Ascending aorta (tissue), 2 donors: ENCODE results near the gene GLB1L3. TPM values are rescaled to one million over a fixed set of nuclear protein-coding genes. Genes with fewer than 3 reads are reported as not detected.
"Not testable (repeated sequence)": the region's sequence is repeated elsewhere in the genome, so short reads cannot be mapped to it uniquely, and the experiment has no call there.

Experiments
- DNase-seq, 2 donors: peaks; one replicate each; pipeline ENCODE4 v3.0.0-alpha.2; 2019; ENCODE audit warnings: low spot score in 2 of 2
- H3K27ac ChIP-seq, 2 donors: fragments of 200-600 bp; sonication (generic); one replicate each; pipeline ENCODE4 v1.5.1; 2016 to 2017; ENCODE audit warnings: mild to moderate bottlenecking in 1 of 2
- H3K27me3 ChIP-seq: fragments of 200-600 bp; sonication (generic); one replicate; pipeline ENCODE4 v1.5.1; 2017
- H3K36me3 ChIP-seq, 2 donors: fragments of 200-600 bp; sonication (generic); one replicate each; pipeline ENCODE4 v1.5.1; 2016
- H3K4me1 ChIP-seq, 2 donors: fragments of 200-600 bp; sonication (generic); one replicate each; pipeline ENCODE4 v1.5.1; 2016 to 2017; ENCODE audit warnings: mild to moderate bottlenecking in 1 of 2
- H3K4me3 ChIP-seq, 2 donors: fragments of 200-600 bp; sonication (generic); one replicate each; pipeline ENCODE4 v1.5.1; 2016 to 2017; ENCODE audit warnings: mild to moderate bottlenecking in 1 of 2
- H3K9me3 ChIP-seq, 2 donors: fragments of 200-600 bp; sonication (generic); one replicate each; pipeline ENCODE4 v1.5.1; 2016
- intact Hi-C: fragments of 100-400 bp; cut with DNase I; formaldehyde crosslinking; loops from one replicate; pipeline ENCODE4 v1.15.1; 2023
- total RNA-seq: library from RNA; depleted of rRNA; stranded (reverse); fragments of >200 nt; gene quantifications from one replicate; pipeline ENCODE4 v1.1.0, GENCODE V29; 2016
- TF ChIP-seq, protein P1 (sequence below), 3 experiments: fragments of 200-600 bp in 2 of 3; fragments of 450-650 bp in 1 of 3; sonication (generic) in 2 of 3; IDR thresholded peaks; one replicate each; pipeline ENCODE4 v1.5.1; 2016 to 2019; ENCODE audit warnings: antibody characterized with exemption in 3 of 3, mild to moderate bottlenecking in 1 of 3, moderate library complexity in 1 of 3

Gene GLB1L3
- total RNA-seq, 1 donor from 2014 or later: not detected

DNA sequence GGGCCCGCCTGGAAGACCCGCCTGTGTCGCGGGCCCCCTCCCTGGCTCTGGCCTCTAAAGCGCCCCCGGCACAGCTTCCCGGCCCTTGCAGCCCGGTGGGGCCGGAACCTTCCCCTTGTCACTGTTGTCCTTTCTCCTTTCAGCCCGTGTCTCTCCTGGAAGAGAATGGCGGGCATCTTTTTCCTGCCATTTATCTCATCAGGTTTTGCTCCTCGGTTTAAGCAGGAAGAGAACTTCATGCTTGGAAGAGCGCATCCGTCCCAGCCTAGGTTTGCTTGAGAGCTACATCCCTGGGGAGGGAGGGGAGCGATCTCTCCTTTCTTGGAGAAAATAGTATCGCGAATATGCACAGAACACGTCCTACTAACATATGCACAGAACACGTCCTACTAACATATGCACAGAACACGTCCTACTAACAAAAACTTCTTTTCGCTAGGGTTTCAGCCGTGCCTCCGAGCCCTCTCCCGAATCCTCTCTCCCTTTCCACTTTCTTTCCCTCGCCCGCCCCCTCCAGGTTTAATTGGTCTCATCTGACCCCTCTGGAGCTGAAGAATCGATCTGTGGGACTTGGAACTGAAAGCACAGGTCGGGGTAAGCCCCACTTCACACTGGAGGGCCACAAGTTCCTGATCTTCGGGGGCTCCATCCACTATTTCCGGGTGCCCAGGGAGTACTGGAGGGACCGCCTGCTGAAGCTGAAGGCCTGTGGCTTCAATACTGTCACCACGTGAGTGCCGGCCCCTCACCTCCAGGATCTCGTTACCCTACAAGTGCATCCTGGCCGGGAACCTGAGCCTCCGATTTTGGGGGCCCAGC is 1.2 kb downstream of the GLB1L3 start:
- H3K27me3 ChIP-seq: peaks cover 14% of the 10 kb centered on the region
- DNase-seq: peak in 1 of 2 donors; percentile 56
- intact Hi-C loops: no loop called here

DNA sequence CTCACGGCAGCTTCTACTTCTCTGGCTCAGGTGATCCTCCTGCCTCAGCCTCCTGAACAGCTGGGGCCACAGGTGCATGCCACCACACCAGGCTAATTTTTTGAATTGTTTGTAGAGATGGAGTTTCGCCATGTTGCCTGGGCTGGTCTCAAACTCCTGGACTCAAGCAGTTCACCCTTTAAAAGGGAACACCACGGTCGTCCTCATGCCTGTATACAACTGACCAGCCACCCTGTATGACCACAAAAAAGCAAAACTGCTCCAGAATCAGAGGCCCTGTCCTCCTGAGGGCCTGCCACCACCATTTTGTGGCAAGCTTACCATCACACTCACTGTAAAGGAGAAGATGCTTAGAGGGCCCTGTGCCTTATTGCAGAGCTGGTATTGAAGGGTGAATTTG is 2.2 kb downstream of the GLB1L3 start:
- Histone ChIP-seq H3K36me3 (no peaks in the 10 kb centered on the region), H3K27me3 (peaks cover 14% of the 10 kb centered on the region), H3K9me3 (no peaks in the 10 kb centered on the region), H3K4me1 (peaks cover 0 to 9% of the 10 kb centered on the region in 2 donors), H3K27ac (no peak overlapping the region), H3K4me3 (no peak overlapping the region)
- DNase-seq: no peak
- TF ChIP-seq, protein P1, sequence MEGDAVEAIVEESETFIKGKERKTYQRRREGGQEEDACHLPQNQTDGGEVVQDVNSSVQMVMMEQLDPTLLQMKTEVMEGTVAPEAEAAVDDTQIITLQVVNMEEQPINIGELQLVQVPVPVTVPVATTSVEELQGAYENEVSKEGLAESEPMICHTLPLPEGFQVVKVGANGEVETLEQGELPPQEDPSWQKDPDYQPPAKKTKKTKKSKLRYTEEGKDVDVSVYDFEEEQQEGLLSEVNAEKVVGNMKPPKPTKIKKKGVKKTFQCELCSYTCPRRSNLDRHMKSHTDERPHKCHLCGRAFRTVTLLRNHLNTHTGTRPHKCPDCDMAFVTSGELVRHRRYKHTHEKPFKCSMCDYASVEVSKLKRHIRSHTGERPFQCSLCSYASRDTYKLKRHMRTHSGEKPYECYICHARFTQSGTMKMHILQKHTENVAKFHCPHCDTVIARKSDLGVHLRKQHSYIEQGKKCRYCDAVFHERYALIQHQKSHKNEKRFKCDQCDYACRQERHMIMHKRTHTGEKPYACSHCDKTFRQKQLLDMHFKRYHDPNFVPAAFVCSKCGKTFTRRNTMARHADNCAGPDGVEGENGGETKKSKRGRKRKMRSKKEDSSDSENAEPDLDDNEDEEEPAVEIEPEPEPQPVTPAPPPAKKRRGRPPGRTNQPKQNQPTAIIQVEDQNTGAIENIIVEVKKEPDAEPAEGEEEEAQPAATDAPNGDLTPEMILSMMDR (IDR thresholded peaks at IDR 0.05): no peak
- intact Hi-C loops: no loop called here

More for the DNA sequence above, 1.2 kb downstream of the GLB1L3 start:
- H3K4me3 ChIP-seq: peak overlapping the region; percentile 38 to 49
- TF ChIP-seq, protein P1 (IDR thresholded peaks at IDR 0.05): no peak
- H3K4me1 ChIP-seq: peaks cover 0 to 9% of the 10 kb centered on the region in 2 donors
- H3K9me3 ChIP-seq: no peaks in the 10 kb centered on the region
- H3K36me3 ChIP-seq: no peaks in the 10 kb centered on the region
- no peak overlapping the region for H3K27ac ChIP-seq

DNA sequence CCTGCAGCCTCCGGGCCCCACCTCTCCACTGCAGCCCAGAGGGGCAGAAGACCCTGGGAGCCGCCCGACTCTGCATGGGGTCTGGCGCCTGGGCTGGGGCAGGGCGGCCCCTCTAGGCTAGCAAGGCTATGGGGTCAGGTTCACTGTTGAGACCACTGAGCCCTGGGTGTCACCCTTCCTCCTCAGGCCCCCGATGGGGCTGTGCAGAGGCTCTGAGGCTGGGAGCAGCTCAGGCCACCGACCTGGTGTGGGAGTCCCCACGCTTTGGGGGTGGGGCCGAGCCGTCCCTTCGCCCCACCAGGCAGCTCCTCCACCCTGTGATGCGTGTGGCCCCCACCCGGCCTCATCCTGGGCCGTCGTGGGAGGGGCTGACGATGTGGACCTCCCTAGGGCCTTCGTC is 5.5 kb downstream of the GLB1L3 start:
- intact Hi-C loops, H3K36me3 ChIP-seq, H3K27me3 ChIP-seq, H3K4me1 ChIP-seq, H3K9me3 ChIP-seq, H3K4me3 ChIP-seq, H3K27ac ChIP-seq, DNase-seq: not testable (repeated sequence)

DNA sequence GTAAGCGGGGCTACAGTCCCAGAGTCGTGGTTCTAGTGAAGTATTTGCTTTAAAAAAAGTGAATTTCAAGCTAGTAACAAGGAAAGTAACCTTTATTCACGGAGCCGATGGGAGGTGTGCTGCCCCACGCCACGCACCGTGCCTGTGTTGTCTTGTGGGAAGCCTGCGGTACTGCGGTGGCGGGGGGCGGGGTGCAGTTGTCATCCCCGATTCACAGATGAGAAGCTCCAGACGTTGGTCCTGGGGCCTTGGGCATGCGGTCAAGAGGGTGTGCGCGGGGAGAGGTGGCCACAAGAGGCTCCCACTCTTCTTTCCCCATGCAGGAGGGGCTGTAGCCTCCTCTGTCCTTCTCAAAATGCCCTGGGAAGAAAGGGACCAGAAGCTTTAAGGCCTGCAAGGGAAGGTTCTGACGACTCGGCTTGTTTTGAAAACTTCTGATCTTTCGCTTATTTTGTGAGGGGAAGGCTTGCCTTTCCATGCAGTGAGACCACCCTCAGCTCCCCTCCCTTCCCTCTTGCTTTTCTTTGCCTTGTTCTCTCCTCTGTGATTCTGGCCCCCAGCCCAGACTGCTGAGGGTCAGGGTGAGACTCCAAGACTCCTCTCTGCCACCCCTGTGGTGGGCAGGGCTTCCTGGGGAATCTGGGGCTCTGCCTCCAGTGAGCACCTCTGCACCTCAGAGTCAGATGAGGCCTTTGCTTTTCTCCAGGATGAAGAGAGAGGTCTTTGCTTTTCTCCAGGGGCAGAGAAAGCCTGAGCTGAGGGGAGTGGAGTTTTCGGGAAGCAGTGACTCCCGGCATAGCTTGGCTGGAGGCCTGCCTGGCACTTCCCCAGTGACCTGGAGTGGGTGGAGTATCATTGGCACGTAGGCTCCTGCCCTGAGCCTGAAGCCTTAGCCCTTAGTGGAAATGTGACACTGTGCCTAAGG is 6.2 kb downstream of the GLB1L3 start:
- TF ChIP-seq, protein P1 (IDR thresholded peaks at IDR 0.05): no peak
- intact Hi-C loops: no loop called here

DNA sequence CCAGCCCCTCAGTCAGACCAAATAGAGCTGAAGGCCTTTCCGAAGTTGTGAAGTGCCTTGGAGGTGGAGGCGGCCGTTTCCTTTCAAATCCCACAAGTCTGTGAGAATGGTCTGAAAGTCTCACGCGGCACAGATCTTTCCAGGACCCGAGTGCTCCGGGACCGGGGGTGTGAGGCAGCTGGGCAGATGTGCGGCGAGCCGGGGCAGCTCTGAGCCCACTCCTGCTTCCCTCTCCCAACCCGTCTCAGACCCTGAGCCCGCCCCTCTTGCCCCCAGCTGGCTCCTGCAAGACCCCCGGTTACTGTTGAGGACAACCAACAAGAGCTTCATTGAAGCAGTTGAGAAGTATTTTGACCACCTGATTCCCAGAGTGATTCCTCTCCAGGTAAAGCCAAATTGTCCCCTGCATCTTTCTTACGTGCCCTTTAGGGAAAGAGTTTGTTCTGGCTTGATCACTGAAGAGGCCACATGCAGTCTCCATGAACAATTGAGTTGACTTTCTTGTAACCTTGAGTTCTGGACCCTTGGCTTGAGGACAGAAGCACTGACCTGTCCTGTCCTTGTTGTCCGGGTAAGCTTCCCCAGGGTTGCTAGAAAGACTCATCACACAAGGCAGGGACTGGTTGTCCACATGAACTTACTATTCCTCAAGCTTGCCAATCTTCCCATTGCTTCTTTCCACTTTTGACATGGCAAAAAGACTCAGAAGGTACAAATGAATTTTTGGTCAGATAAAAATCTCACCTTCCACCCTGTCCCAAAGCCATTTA is 7.5 kb downstream of the GLB1L3 start:
- Histone ChIP-seq H3K27me3 (no peaks in the 10 kb centered on the region), H3K9me3 (no peaks in the 10 kb centered on the region), H3K27ac (no peak overlapping the region), H3K4me1 (no peaks in the 10 kb centered on the region), H3K4me3 (no peak overlapping the region), H3K36me3 (no peaks in the 10 kb centered on the region)
- TF ChIP-seq, protein P1 (IDR thresholded peaks at IDR 0.05): no peak
- intact Hi-C loops: no loop called here
- peak in 1 of 2 donors; percentile 52 for DNase-seq

More for the DNA sequence above, 6.2 kb downstream of the GLB1L3 start:
- Histone ChIP-seq H3K4me3 (no peak overlapping the region), H3K27me3 (no peaks in the 10 kb centered on the region), H3K9me3 (no peaks in the 10 kb centered on the region), H3K27ac (no peak overlapping the region), H3K4me1 (no peaks in the 10 kb centered on the region), H3K36me3 (no peaks in the 10 kb centered on the region)
- DNase-seq: peak in 1 of 2 donors; percentile 53

DNA sequence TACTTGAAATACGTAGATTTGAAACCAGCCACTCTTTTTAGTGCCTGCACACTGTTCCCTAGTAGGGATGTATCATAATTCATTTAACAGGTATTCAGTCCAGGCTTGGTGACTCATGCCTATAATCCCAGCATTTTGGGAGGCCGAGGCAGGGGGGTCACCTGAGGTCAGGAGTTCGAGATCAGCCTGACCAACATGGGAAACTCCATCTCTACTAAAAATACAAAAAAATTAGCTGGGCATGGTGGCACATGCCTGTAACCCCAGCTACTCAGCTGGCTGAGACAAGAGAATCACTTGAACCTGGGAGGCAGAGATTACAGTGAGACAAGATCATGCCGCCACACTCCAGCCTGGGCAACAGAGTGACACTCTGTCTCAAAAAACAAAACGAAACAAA is 8.2 kb downstream of the GLB1L3 start:
- H3K4me3 ChIP-seq, H3K4me1 ChIP-seq, H3K9me3 ChIP-seq, H3K36me3 ChIP-seq, H3K27me3 ChIP-seq, intact Hi-C loops, DNase-seq, H3K27ac ChIP-seq: not testable (repeated sequence)
